Chondrocyte (in vitro differentiated cells): ENCODE measurements around the gene NLRC5. TPM values are rescaled to one million over a fixed set of nuclear protein-coding genes. Genes with fewer than 3 reads are reported as not detected.
"Not testable (repeated sequence)": the region's sequence is repeated elsewhere in the genome, so short reads cannot be mapped to it uniquely, and the experiment has no call there.

Experiments used
- DNase-seq: peaks from one replicate; pipeline ENCODE4 v3.0.0; 2021; ENCODE audit warnings: mixed read lengths, low spot score
- H3K27ac Mint-ChIP-seq: one replicate; pipeline ENCODE4 v1.8.0; 2021; ENCODE audit warnings: mild to moderate bottlenecking, moderate library complexity, mixed read lengths; ENCODE audit not compliant: unreplicated experiment
- H3K27me3 Mint-ChIP-seq: 2 replicates; pipeline ENCODE4 v1.8.0; 2021; ENCODE audit warnings: low read depth, mixed read lengths
- H3K36me3 Mint-ChIP-seq: 2 replicates; pipeline ENCODE4 v1.8.0; 2021; ENCODE audit warnings: low read depth, mixed read lengths
- H3K4me1 Mint-ChIP-seq: 2 replicates; pipeline ENCODE4 v1.8.0; 2021; ENCODE audit warnings: low read depth, mild to moderate bottlenecking, mixed read lengths
- H3K4me3 Mint-ChIP-seq: one replicate; pipeline ENCODE4 v1.8.0; 2021; ENCODE audit warnings: mild to moderate bottlenecking, moderate library complexity, mixed read lengths; ENCODE audit not compliant: unreplicated experiment
- H3K9me3 Mint-ChIP-seq: 2 replicates; pipeline ENCODE4 v1.8.0; 2021; ENCODE audit warnings: low read depth, mixed read lengths
- CTCF ChIP-seq: fragments of 200-600 bp; sonication (generic); IDR thresholded peaks from 2 replicates; pipeline ENCODE4 v1.5.0; 2021; ENCODE audit warnings: antibody characterized with exemption, mild to moderate bottlenecking, moderate library complexity
- total RNA-seq: library from RNA; stranded (reverse); gene quantifications from 3 replicates; pipeline ENCODE4 v1.2.1, GENCODE V29; 2021

Gene NLRC5
- total RNA-seq, 1 donor from 2014 or later: 6.3 TPM

- Mint-ChIP-seq H3K9me3 (no peaks in the 10 kb centered on the region), H3K27ac (no peak overlapping the region), H3K27me3 (no peaks in the 10 kb centered on the region), H3K4me3 (no peak overlapping the region), H3K4me1 (peaks cover 16% of the 10 kb centered on the region), H3K36me3 (no peaks in the 10 kb centered on the region)
- no peak for DNase-seq
- no peak for TF ChIP-seq CTCF
These were observed 107.4 kb downstream of the NLRC5 start for GRCh38 chr16:57096793-57097192.

GRCh38 chr16:57098188-57098841, 109.0 kb downstream of the NLRC5 start:
- Mint-ChIP-seq H3K36me3 (no peaks in the 10 kb centered on the region), H3K27me3 (no peaks in the 10 kb centered on the region), H3K4me3 (no peak overlapping the region), H3K27ac (no peak overlapping the region), H3K9me3 (no peaks in the 10 kb centered on the region), H3K4me1 (peaks cover 13% of the 10 kb centered on the region)
- no peak for DNase-seq
- TF ChIP-seq CTCF: no peak

- DNase-seq, H3K27me3 Mint-ChIP-seq, H3K27ac Mint-ChIP-seq, H3K9me3 Mint-ChIP-seq, H3K4me3 Mint-ChIP-seq, H3K36me3 Mint-ChIP-seq: not testable (repeated sequence)
- peaks cover 12% of the 10 kb centered on the region for H3K4me1 Mint-ChIP-seq
These were observed 110.6 kb downstream of the NLRC5 start for GRCh38 chr16:57099965-57100364.

GRCh38 chr16:57100445-57100844, 111.1 kb downstream of the NLRC5 start:
- TF ChIP-seq CTCF: no peak
- H3K4me1 Mint-ChIP-seq: peaks cover 13% of the 10 kb centered on the region
- H3K36me3 Mint-ChIP-seq: no peaks in the 10 kb centered on the region
- no peak overlapping the region for H3K4me3 Mint-ChIP-seq
- H3K27ac Mint-ChIP-seq: no peak overlapping the region
- H3K9me3 Mint-ChIP-seq: no peaks in the 10 kb centered on the region
- DNase-seq: no peak
- no peaks in the 10 kb centered on the region for H3K27me3 Mint-ChIP-seq

- Mint-ChIP-seq H3K27me3 (no peaks in the 10 kb centered on the region), H3K36me3 (no peaks in the 10 kb centered on the region), H3K4me1 (peaks cover 13% of the 10 kb centered on the region), H3K9me3 (no peaks in the 10 kb centered on the region), H3K4me3 (no peak overlapping the region), H3K27ac (no peak overlapping the region)
- no peak for DNase-seq
- TF ChIP-seq CTCF: no peak
These were observed 113.8 kb downstream of the NLRC5 start for GRCh38 chr16:57102888-57103851.
